ENCODE results near the gene ALG12. TPM values are rescaled to one million over a fixed set of nuclear protein-coding genes. Genes with fewer than 3 reads are reported as not detected.

ALG12 gene
- total and polyA plus RNA-seq, 2 experiments from 2014 or later: 21.9 to 24.4 TPM

DNA sequence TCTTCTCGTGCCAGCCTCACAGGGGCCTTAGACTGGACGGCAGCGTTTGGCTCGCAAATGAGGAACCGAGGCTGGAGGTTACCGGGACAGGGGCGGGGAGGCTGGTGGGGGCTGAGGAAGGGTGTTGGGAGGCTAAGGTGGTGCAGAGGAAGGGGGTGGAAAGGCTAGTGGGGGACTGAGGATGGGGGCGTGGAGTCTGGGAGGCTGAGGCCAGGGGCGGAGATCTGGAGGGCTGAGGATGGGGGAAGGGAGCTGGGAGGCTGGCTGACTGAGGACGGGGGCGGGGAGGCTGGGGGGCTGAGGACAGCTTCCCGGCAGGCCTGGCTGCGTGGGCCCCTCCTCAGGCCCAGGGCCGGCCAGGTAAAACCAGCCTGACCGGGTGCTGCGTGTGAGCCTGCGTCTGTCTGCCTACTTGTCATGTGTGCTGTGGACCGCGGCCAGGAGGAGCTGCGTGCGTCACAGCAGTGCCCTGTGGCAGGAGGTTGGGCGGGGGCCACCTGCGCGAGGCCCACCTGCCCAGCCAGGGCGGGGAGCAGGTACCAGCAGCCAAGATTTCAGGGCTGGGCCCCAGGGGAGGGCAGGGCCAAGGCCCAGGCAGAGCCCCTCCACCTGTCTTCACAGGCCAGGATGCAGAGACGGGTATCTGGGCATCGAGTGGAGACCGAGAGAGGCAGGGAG is 32.9 kb upstream of the ALG12 start:
- no peaks in the 10 kb centered on the region for H3F3A ChIP-seq (ENCODE audit: insufficient read depth)
- DNase-seq: no peak
- no peaks in the 10 kb centered on the region for H3K27me3 ChIP-seq (replicated peaks; ENCODE audit: insufficient read depth)
- H4K20me1 ChIP-seq (ENCODE audit: insufficient read depth): no peaks in the 10 kb centered on the region
- H3K36me3 ChIP-seq (ENCODE audit: low read depth): no peaks in the 10 kb centered on the region
- 84 to 93% methylated on average over 19 to 28 of the region's 28 CpGs for WGBS, 2 experiments (ENCODE audit: low coverage in 1 of 2, low lambda C conversion rate in 2 of 2, missing lambda C conversion rate in 2 of 2)
- H3K4me1 ChIP-seq (ENCODE audit: insufficient read depth): peaks cover 11% of the 10 kb centered on the region
- no peaks in the 10 kb centered on the region for H3K9me3 ChIP-seq (ENCODE audit: low read depth)
- no peak for TF ChIP-seq EZH2phosphoT487 (IDR thresholded peaks at IDR 0.05; ENCODE audit: insufficient read depth, low read depth)
- no peak for TF ChIP-seq EZH2 (IDR thresholded peaks at IDR 0.05; ENCODE audit: insufficient read depth, poor library complexity, severe bottlenecking)
- no peak overlapping the region for H3K27ac ChIP-seq
- in situ Hi-C loops (cut with MboI): no loop called here
- no peak overlapping the region for H3K4me2 ChIP-seq (ENCODE audit: unreplicated experiment)
- H3K9ac ChIP-seq: no peak overlapping the region
- H2AFZ ChIP-seq: no peak overlapping the region
- no peaks in the 10 kb centered on the region for H3K79me2 ChIP-seq (ENCODE audit: insufficient read depth)
- no peak overlapping the region for H3K4me3 ChIP-seq
- no peaks in the 10 kb centered on the region for H3K9me2 ChIP-seq (ENCODE audit: insufficient read depth)

DNA sequence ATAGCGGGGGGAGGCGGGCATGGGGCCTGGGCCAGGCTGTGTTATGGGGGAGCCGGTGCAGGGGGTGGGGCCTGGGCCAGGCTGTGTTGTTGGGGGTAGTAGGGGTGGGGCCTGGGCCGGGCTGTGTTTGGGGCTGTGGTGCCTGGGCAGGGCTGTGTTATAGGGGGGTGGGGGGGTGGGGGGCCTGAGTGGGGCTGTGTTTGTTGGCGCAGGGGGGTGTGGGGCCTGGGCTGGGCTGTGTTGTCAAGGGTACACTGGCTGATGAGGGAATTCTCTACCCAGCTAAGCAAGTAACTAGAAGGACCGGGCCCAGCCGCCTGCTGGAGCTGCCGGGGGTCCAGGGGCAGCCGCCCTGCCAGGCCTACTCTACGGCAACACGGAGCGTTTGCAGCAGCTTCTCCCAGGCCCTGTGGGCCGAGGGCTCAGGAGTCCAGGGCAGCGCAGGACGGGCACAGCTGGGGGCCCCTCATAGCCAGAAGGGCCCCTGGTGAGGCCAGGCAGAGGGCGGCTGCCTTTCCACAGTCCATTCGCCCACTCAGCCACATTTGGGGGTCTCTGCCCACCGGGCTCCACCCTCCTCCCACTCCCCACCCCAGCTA is 32.3 kb upstream of the ALG12 start:
- no peaks in the 10 kb centered on the region for H3K9me2 ChIP-seq (ENCODE audit: insufficient read depth)
- peaks cover 11% of the 10 kb centered on the region for H3K4me1 ChIP-seq (ENCODE audit: insufficient read depth)
- no peaks in the 10 kb centered on the region for H4K20me1 ChIP-seq (ENCODE audit: insufficient read depth)
- DNase-seq: no peak
- H3K36me3 ChIP-seq (ENCODE audit: low read depth): no peaks in the 10 kb centered on the region
- in situ Hi-C loops (cut with MboI): no loop called here
- no peak overlapping the region for H3K27ac ChIP-seq
- TF ChIP-seq EZH2 (IDR thresholded peaks at IDR 0.05; ENCODE audit: insufficient read depth, poor library complexity, severe bottlenecking) (no peak), EZH2phosphoT487 (IDR thresholded peaks at IDR 0.05; ENCODE audit: insufficient read depth, low read depth) (no peak)
- H3K4me2 ChIP-seq (ENCODE audit: unreplicated experiment): no peak overlapping the region
- H3K4me3 ChIP-seq: no peak overlapping the region
- H3K9ac ChIP-seq: no peak overlapping the region
- H2AFZ ChIP-seq: no peak overlapping the region
- no peaks in the 10 kb centered on the region for H3K27me3 ChIP-seq (replicated peaks; ENCODE audit: insufficient read depth)
- H3F3A ChIP-seq (ENCODE audit: insufficient read depth): no peaks in the 10 kb centered on the region
- 64 to 74% methylated on average over 13 to 18 of the region's 18 CpGs for WGBS, 2 experiments (ENCODE audit: low coverage in 1 of 2, low lambda C conversion rate in 2 of 2, missing lambda C conversion rate in 2 of 2)
- no peaks in the 10 kb centered on the region for H3K9me3 ChIP-seq (ENCODE audit: low read depth)
- H3K79me2 ChIP-seq (ENCODE audit: insufficient read depth): no peaks in the 10 kb centered on the region

DNA sequence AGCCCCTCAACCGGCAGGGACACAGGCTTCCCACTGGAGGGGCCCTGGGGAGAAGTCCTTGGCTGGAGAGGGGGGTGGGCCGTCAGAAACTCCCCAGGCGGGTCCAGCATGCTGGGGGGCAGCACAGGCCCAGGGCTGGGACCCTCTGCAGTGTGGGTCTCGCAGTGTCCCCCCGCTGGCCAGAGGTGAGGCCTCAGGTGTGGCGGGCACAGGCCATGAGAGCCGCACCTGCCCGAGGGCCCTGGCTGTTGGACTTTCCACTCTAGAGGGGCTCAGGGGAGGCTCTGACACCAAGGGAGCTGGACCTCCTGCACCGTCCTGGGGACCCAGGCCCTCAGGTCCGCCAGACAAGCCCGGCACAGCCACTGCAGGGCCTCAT is 31.7 kb upstream of the ALG12 start:
- Histone ChIP-seq H3K4me3 (no peak overlapping the region), H3K27me3 (replicated peaks; ENCODE audit: insufficient read depth) (no peaks in the 10 kb centered on the region), H3K9me2 (ENCODE audit: insufficient read depth) (no peaks in the 10 kb centered on the region), H3F3A (ENCODE audit: insufficient read depth) (no peaks in the 10 kb centered on the region), H4K20me1 (ENCODE audit: insufficient read depth) (no peaks in the 10 kb centered on the region), H3K36me3 (ENCODE audit: low read depth) (no peaks in the 10 kb centered on the region), H3K79me2 (ENCODE audit: insufficient read depth) (no peaks in the 10 kb centered on the region), H3K9ac (no peak overlapping the region), H3K27ac (no peak overlapping the region), H3K9me3 (ENCODE audit: low read depth) (no peaks in the 10 kb centered on the region), H3K4me2 (ENCODE audit: unreplicated experiment) (no peak overlapping the region), H3K4me1 (ENCODE audit: insufficient read depth) (peaks cover 11% of the 10 kb centered on the region), H2AFZ (no peak overlapping the region)
- WGBS, 2 experiments (ENCODE audit: low coverage in 1 of 2, low lambda C conversion rate in 2 of 2, missing lambda C conversion rate in 2 of 2): 74 to 78% methylated on average over 11 of the region's 11 CpGs
- DNase-seq: no peak
- TF ChIP-seq EZH2phosphoT487 (IDR thresholded peaks at IDR 0.05; ENCODE audit: insufficient read depth, low read depth): no peak
- in situ Hi-C loops (cut with MboI): no loop called here

DNA sequence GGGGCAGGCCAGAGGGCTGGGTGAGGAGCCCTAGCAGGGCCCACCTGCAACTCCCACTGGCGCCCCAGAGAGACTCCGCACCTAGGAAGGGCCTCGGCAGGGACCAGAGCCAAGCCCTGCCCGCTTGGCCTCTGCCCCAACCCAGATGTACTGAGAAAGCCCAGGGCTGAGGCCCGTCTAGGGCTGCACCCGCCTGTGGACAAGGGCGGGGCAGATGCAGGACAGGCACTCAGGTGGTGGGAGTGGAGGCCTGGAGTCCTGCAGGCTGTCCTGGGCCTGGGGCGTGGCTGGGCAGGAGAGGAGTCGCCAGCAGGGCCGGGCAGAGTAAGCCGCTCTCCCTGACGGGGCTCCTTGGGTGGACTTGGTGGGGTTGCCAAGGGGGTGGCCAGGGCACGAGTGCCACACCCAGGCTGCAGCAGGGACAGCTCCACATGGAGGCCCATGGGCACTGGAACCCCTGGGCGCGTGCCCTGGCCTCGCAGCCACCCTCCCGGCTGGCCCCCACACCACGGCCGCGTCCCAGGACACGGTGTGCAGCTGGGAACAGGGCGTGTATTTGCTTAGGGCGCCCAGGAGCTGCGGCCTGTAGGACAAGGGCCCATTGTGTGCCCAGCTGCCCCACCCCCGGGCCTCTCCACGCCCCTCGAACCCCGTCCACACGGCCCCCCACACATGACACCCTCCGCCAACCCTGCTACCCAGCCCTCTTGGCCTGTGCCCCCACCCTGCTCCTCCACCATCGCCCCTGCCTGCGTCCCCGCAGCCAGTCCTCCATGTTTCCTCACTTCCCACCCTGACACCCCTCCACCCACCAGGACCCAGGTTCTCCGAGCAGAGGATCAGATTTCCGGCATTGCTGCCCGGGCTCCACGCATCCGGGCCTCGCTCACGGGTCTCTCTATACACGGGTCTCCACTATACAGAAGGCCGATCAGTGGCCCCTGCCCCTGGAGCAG is 31.0 kb upstream of the ALG12 start:
- Histone ChIP-seq H3K36me3 (ENCODE audit: low read depth) (no peaks in the 10 kb centered on the region), H3K4me1 (ENCODE audit: insufficient read depth) (peaks cover 11% of the 10 kb centered on the region), H3K4me3 (no peak overlapping the region), H2AFZ (no peak overlapping the region), H3K9me2 (ENCODE audit: insufficient read depth) (no peaks in the 10 kb centered on the region), H3K9me3 (ENCODE audit: low read depth) (no peaks in the 10 kb centered on the region), H3K27me3 (replicated peaks; ENCODE audit: insufficient read depth) (no peaks in the 10 kb centered on the region), H3F3A (ENCODE audit: insufficient read depth) (no peaks in the 10 kb centered on the region), H3K27ac (no peak overlapping the region), H3K4me2 (ENCODE audit: unreplicated experiment) (no peak overlapping the region), H3K79me2 (ENCODE audit: insufficient read depth) (no peaks in the 10 kb centered on the region), H4K20me1 (ENCODE audit: insufficient read depth) (no peaks in the 10 kb centered on the region), H3K9ac (no peak overlapping the region)
- in situ Hi-C loops (cut with MboI): no loop called here
- TF ChIP-seq EZH2 (IDR thresholded peaks at IDR 0.05; ENCODE audit: insufficient read depth, poor library complexity, severe bottlenecking) (no peak), EZH2phosphoT487 (IDR thresholded peaks at IDR 0.05; ENCODE audit: insufficient read depth, low read depth) (no peak)
- 75 to 76% methylated on average over 24 to 35 of the region's 42 CpGs for WGBS, 2 experiments (ENCODE audit: low coverage in 1 of 2, low lambda C conversion rate in 2 of 2, missing lambda C conversion rate in 2 of 2)
- no peak for DNase-seq

Measured in GM23248 (cell line).